Measurements from ENCODE around the gene SCO2. TPM values are rescaled to one million over a fixed set of nuclear protein-coding genes. Genes with fewer than 3 reads are reported as not detected.

Gene SCO2
- total RNA-seq, 1 donor: 5.1 TPM

- peak overlapping the region; percentile 15 for H3K27ac ChIP-seq (ENCODE audit: low read depth, low read length)
- H3K4me2 ChIP-seq (ENCODE audit: insufficient read depth, low read length): no peak overlapping the region
- peaks cover 6% of the 10 kb centered on the region for H4K20me1 ChIP-seq (ENCODE audit: insufficient read depth, low read length)
- H3K4me3 ChIP-seq (ENCODE audit: insufficient read depth, low read length): no peak overlapping the region
- DNase-seq (ENCODE audit: insufficient read length, low spot score, missing footprints): peak; percentile 36
- H2AFZ ChIP-seq (ENCODE audit: low read length): no peak overlapping the region
- H3K9me3 ChIP-seq (ENCODE audit: low read depth, low read length): no peaks in the 10 kb centered on the region
- peaks cover 19% of the 10 kb centered on the region for H3K4me1 ChIP-seq (ENCODE audit: insufficient read depth, low read length)
- no peak for TF ChIP-seq CTCF (IDR thresholded peaks at IDR 0.05; ENCODE audit: extremely low read depth, low read depth, low read length)
- H3K27me3 ChIP-seq (ENCODE audit: insufficient read depth, low read length): no peaks in the 10 kb centered on the region
- no peaks in the 10 kb centered on the region for H3K79me2 ChIP-seq (ENCODE audit: insufficient read depth, low read length)
- no peaks in the 10 kb centered on the region for H3K36me3 ChIP-seq (ENCODE audit: insufficient read depth, low read length)
Observed at GRCh38 chr22:50532824-50533796, 7.7 kb upstream of the SCO2 start.

DNA sequence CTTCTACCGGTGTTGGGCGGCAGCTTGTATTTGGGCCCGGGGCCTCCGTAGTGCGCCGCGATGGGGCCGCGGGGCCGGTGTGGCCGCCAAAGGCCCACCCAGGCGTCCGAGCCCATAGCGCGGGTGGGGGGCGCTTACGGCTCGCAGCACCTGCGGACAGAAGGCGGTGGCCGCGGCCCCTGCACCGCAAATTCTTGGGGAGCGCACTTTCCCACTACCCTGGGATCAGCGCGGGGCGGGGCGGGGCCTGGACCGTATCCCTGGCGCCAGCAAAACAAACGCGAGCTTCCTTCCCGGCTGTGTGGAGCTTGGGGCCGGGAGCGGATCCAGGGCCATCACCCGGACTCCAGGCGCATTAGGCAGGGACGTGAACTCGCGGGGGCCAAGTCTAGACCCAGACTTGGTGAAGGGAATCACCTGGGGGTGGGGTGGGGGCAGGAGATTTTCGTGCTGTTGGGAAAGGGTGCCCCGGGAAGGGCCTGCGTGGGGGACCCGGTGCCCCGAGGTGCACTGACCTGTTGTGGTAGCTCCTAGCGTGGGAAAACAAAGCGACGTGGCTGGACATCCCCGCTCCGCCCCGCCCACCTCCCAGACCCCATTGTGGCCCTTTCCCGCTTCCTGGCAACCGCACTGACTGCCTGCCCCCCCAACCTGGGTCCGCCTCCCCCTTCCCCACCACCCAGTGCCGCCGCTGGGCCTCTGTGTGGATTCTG lies 6.7 kb upstream of the SCO2 start:
- DNase-seq (ENCODE audit: insufficient read length, low spot score, missing footprints): peak; percentile 97

GRCh38 chr22:50531546-50531961 lies 6.2 kb upstream of the SCO2 start:
- Histone ChIP-seq H3K79me2 (ENCODE audit: insufficient read depth, low read length) (no peaks in the 10 kb centered on the region), H2AFZ (ENCODE audit: low read length) (no peak overlapping the region), H3K27me3 (ENCODE audit: insufficient read depth, low read length) (no peaks in the 10 kb centered on the region), H3K36me3 (ENCODE audit: insufficient read depth, low read length) (no peaks in the 10 kb centered on the region), H3K9me3 (ENCODE audit: low read depth, low read length) (no peaks in the 10 kb centered on the region), H3K4me1 (ENCODE audit: insufficient read depth, low read length) (peaks cover 25% of the 10 kb centered on the region), H3K4me3 (ENCODE audit: insufficient read depth, low read length) (peak overlapping the region; percentile 74), H3K4me2 (ENCODE audit: insufficient read depth, low read length) (peak overlapping the region; percentile 91), H3K27ac (ENCODE audit: low read depth, low read length) (peak overlapping the region; percentile 60), H4K20me1 (ENCODE audit: insufficient read depth, low read length) (peaks cover 6% of the 10 kb centered on the region)
- peak; percentile 87 for DNase-seq (ENCODE audit: insufficient read length, low spot score, missing footprints)
- TF ChIP-seq CTCF (IDR thresholded peaks at IDR 0.05; ENCODE audit: extremely low read depth, low read depth, low read length): no peak

More for the DNA sequence above, 6.7 kb upstream of the SCO2 start:
- H3K79me2 ChIP-seq (ENCODE audit: insufficient read depth, low read length): no peaks in the 10 kb centered on the region
- H3K27me3 ChIP-seq (ENCODE audit: insufficient read depth, low read length): no peaks in the 10 kb centered on the region
- H2AFZ ChIP-seq (ENCODE audit: low read length): peak overlapping the region; percentile 29
- H4K20me1 ChIP-seq (ENCODE audit: insufficient read depth, low read length): peaks cover 6% of the 10 kb centered on the region
- peaks cover 20% of the 10 kb centered on the region for H3K4me1 ChIP-seq (ENCODE audit: insufficient read depth, low read length)
- peak overlapping the region; percentile 74 for H3K4me3 ChIP-seq (ENCODE audit: insufficient read depth, low read length)
- peak overlapping the region; percentile 91 for H3K4me2 ChIP-seq (ENCODE audit: insufficient read depth, low read length)
- H3K36me3 ChIP-seq (ENCODE audit: insufficient read depth, low read length): no peaks in the 10 kb centered on the region
- H3K27ac ChIP-seq (ENCODE audit: low read depth, low read length): peak overlapping the region; percentile 33
- H3K9me3 ChIP-seq (ENCODE audit: low read depth, low read length): no peaks in the 10 kb centered on the region
- TF ChIP-seq CTCF (IDR thresholded peaks at IDR 0.05; ENCODE audit: extremely low read depth, low read depth, low read length): no peak

Measured in osteoblast (primary cell).